B cell (primary cell): Measurements from ENCODE around the gene ESR1. TPM values are rescaled to one million over a fixed set of nuclear protein-coding genes. Genes with fewer than 3 reads are reported as not detected.

Experiments
- ATAC-seq: fragments of 200-7000 bp; cut with Tn5 transposase; one replicate; pipeline ENCODE4 v1.10.0; 2021; ENCODE audit warnings: low read depth, mild to moderate bottlenecking, moderate number of reproducible peaks, moderate library complexity
- CTCF ChIA-PET: fragments of 350-600 bp; sonication (Branson Sonifier 250); formaldehyde crosslinking; loops from one replicate; lab custom pipeline; 2021; ENCODE audit warnings: antibody characterized with exemption, inconsistent platforms; lab: Charles Lee
- POLR2A ChIA-PET: fragments of 350-600 bp; sonication (Branson Sonifier 250); formaldehyde crosslinking; loops from one replicate; lab custom pipeline; 2021; ENCODE audit warnings: antibody characterized with exemption; lab: Charles Lee
- DNase-seq: peaks from one replicate; pipeline ENCODE4 v3.0.0; 2013
- H2AFZ ChIP-seq: 2 replicates; pipeline ENCODE4 v1.6.1; 2012; ENCODE audit warnings: mild to moderate bottlenecking, low read depth, low read length; ENCODE audit not compliant: insufficient read depth, poor library complexity, severe bottlenecking
- H3K27ac ChIP-seq, 2 donors: 1 replicate in 1 of 2; 2 replicates in 1 of 2; pipeline ENCODE4 v1.5.1; 2012 to 2013; ENCODE audit warnings: low read length in 2 of 2, mild to moderate bottlenecking in 2 of 2, moderate library complexity in 1 of 2
- H3K27me3 ChIP-seq, 4 experiments: fragments of 200-600 bp in 1 of 4; sonication (generic) in 1 of 4; replicated peaks in 1 of 4; 1 replicate in 2 of 4; 2 replicates in 2 of 4; pipeline versions ENCODE4 v1.6.1 to v1.7.0; 2013 to 2016; ENCODE audit warnings: low read length in 3 of 4, mild to moderate bottlenecking in 2 of 4, mixed read lengths in 1 of 4, moderate library complexity in 1 of 4; ENCODE audit not compliant: insufficient read depth in 4 of 4, control insufficient read depth in 3 of 4; ENCODE audit errors: control extremely low read depth in 1 of 4
- H3K36me3 ChIP-seq, 2 experiments: replicated peaks in 1 of 2; 1 replicate in 1 of 2; 2 replicates in 1 of 2; pipeline versions ENCODE4 v1.6.1 to v1.7.1; 2013; ENCODE audit warnings: low read length in 1 of 2; ENCODE audit not compliant: insufficient read depth in 2 of 2, control insufficient read depth in 1 of 2; ENCODE audit errors: control extremely low read depth in 1 of 2, extremely low read depth in 1 of 2
- H3K4me1 ChIP-seq, 2 donors: fragments of 200-600 bp in 1 of 2; sonication (generic) in 1 of 2; 1 replicate in 1 of 2; 2 replicates in 1 of 2; pipeline versions ENCODE4 v1.5.1 to v1.6.1; 2013 to 2017; ENCODE audit warnings: low read length in 2 of 2; ENCODE audit not compliant: control insufficient read depth in 2 of 2, insufficient read depth in 2 of 2
- H3K4me2 ChIP-seq: replicated peaks from 2 replicates; pipeline ENCODE3; 2012; ENCODE audit warnings: mild to moderate bottlenecking, low read depth, low read length; ENCODE audit not compliant: poor library complexity, severe bottlenecking
- H3K4me3 ChIP-seq, 5 experiments: fragments of 200-600 bp in 1 of 5; sonication (generic) in 1 of 5; 1 replicate in 3 of 5; 2 replicates in 2 of 5; pipeline versions ENCODE4 v1.5.1 to v1.7.0; 2011 to 2016; ENCODE audit warnings: low read length in 4 of 5, mild to moderate bottlenecking in 4 of 5, low read depth in 2 of 5, control low read depth in 1 of 5, moderate library complexity in 1 of 5; ENCODE audit not compliant: insufficient read depth in 1 of 5; ENCODE audit errors: control extremely low read depth in 1 of 5, extremely low read depth in 1 of 5
- H3K79me2 ChIP-seq: fragments of 200-600 bp; sonication (generic); one replicate; pipeline ENCODE4 v1.6.0; 2016; ENCODE audit warnings: low read length; ENCODE audit not compliant: control insufficient read depth, insufficient read depth
- H3K9ac ChIP-seq: fragments of 200-600 bp; sonication (generic); 2 replicates; pipeline ENCODE4 v1.6.1; 2017; ENCODE audit warnings: mild to moderate bottlenecking, low read length, moderate library complexity
- H3K9me3 ChIP-seq, 3 donors: one replicate each; pipeline versions ENCODE4 v1.6.1 to v1.7.1; 2013; ENCODE audit warnings: low read length in 2 of 3; ENCODE audit not compliant: control insufficient read depth in 2 of 3, insufficient read depth in 1 of 3; ENCODE audit errors: control extremely low read depth in 1 of 3
- H4K20me1 ChIP-seq: 2 replicates; pipeline ENCODE4 v1.6.0; 2012; ENCODE audit warnings: mild to moderate bottlenecking, low read length; ENCODE audit not compliant: insufficient read depth, control insufficient read depth, poor library complexity, severe bottlenecking
- H3K27ac Mint-ChIP-seq: one replicate; pipeline ENCODE4 v1.8.0; 2021; ENCODE audit warnings: mixed read lengths
- H3K27me3 Mint-ChIP-seq: one replicate; pipeline ENCODE4 v1.8.0; 2021; ENCODE audit warnings: mixed read lengths
- H3K4me1 Mint-ChIP-seq: one replicate; pipeline ENCODE4 v1.8.0; 2021; ENCODE audit warnings: mixed read lengths
- H3K4me3 Mint-ChIP-seq: one replicate; pipeline ENCODE4 v1.8.0; 2021; ENCODE audit warnings: mixed read lengths
- H3K9me3 Mint-ChIP-seq: one replicate; pipeline ENCODE4 v1.8.0; 2022; ENCODE audit warnings: mixed read lengths; ENCODE audit not compliant: insufficient read depth
- EZH2 ChIP-seq: IDR thresholded peaks from 2 replicates; pipeline ENCODE4 v1.6.1; 2012; ENCODE audit warnings: borderline replicate concordance, low read depth, mild to moderate bottlenecking, moderate library complexity, low read length; ENCODE audit not compliant: insufficient read depth, poor library complexity, severe bottlenecking
- WGBS: methylation state at CpG from one replicate; pipeline ENCODE4 v1.1.5; 2013; ENCODE audit warnings: missing lambda C conversion rate; ENCODE audit not compliant: insufficient coverage; 5-methylcytosine and 5-hydroxymethylcytosine counted together
- intact Hi-C: fragments of 100-400 bp; cut with micrococcal nuclease; formaldehyde crosslinking; loops from one replicate; pipeline ENCODE4 v1.10.0; 2022
- polyA plus RNA-seq: library from polyadenylated mRNA; depleted of rRNA; stranded (reverse); fragments of >200 nt; gene quantifications from 2 replicates; pipeline ENCODE4 v1.2.3, GENCODE V29; 2012
- total RNA-seq, 2 donors: library from RNA; stranded (reverse); fragments of 120-200 nt in 1 of 2; gene quantifications; 1 replicate in 1 of 2; 2 replicates in 1 of 2; pipeline versions ENCODE4 v1.2.3 to v1.2.4, GENCODE V29; 2013 to 2022
- TF ChIP-seq, protein P1 (sequence below): fragments of 200-600 bp; IDR thresholded peaks from one replicate; pipeline ENCODE4 v1.8.0; 2022; ENCODE audit warnings: antibody characterized with exemption, mild to moderate bottlenecking

The ESR1 gene
- total and polyA plus RNA-seq, 2 donors (not counting 1 experiment from before 2014, with no cell fraction given), result 0.46 to 5.9 TPM

DNA sequence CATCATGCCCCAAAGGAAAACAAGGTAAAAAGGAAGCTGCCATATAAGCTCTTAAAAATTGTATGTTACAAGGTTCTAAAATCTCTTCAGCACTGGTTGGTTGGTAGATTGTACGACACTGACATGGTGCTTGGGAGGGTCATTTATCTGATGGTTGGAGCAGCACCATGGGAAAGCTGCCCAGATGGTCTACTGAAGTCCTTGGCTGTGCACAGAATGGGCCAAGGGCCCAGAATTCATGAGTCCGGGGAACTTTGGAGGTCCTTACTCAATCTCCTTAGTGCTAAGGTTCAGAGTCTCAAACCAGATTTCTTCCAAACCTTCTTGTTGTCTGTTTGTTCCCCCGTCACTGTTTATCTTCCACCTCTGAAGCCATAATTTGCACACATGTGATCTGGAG lies 314.4 kb downstream of the ESR1 start:
- no peak for ATAC-seq
- no peaks in the 10 kb centered on the region for H3K4me1 ChIP-seq
- H3K4me2 ChIP-seq, result no peak overlapping the region
- H3K27ac Mint-ChIP-seq, result no peak overlapping the region
- H3K4me1 Mint-ChIP-seq, result peaks cover 10% of the 10 kb centered on the region
- no peaks in the 10 kb centered on the region for H3K79me2 ChIP-seq
- ChIA-PET CTCF (interaction anchor here (1.1 to 6.3 kb wide), 5 partner anchors 9 to 446 kb away, joined by 3 to 90 read pairs (median 6); no protein-coding TSS in a partner anchor), POLR2A (no interaction called here)
- H3K9me3 Mint-ChIP-seq, result peaks cover 5% of the 10 kb centered on the region
- 100% methylated on average over 1 of the region's 3 CpGs for WGBS
- no peak overlapping the region for H3K4me3 ChIP-seq
- no peak overlapping the region for H3K4me3 Mint-ChIP-seq
- TF ChIP-seq, protein P1, sequence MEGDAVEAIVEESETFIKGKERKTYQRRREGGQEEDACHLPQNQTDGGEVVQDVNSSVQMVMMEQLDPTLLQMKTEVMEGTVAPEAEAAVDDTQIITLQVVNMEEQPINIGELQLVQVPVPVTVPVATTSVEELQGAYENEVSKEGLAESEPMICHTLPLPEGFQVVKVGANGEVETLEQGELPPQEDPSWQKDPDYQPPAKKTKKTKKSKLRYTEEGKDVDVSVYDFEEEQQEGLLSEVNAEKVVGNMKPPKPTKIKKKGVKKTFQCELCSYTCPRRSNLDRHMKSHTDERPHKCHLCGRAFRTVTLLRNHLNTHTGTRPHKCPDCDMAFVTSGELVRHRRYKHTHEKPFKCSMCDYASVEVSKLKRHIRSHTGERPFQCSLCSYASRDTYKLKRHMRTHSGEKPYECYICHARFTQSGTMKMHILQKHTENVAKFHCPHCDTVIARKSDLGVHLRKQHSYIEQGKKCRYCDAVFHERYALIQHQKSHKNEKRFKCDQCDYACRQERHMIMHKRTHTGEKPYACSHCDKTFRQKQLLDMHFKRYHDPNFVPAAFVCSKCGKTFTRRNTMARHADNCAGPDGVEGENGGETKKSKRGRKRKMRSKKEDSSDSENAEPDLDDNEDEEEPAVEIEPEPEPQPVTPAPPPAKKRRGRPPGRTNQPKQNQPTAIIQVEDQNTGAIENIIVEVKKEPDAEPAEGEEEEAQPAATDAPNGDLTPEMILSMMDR, result no peak
- no peak for TF ChIP-seq EZH2
- no peaks in the 10 kb centered on the region for H3K9me3 ChIP-seq
- no peaks in the 10 kb centered on the region for H3K27me3 Mint-ChIP-seq
- H3K36me3 ChIP-seq, result peaks cover 0 to 61% of the 10 kb centered on the region in 2 experiments
- DNase-seq, result no peak
- no peak overlapping the region for H2AFZ ChIP-seq
- H3K27me3 ChIP-seq, result no peaks in the 10 kb centered on the region
- no peak overlapping the region for H3K27ac ChIP-seq
- H4K20me1 ChIP-seq, result no peaks in the 10 kb centered on the region
- no peak overlapping the region for H3K9ac ChIP-seq
- intact Hi-C loops, result no loop called here

DNA sequence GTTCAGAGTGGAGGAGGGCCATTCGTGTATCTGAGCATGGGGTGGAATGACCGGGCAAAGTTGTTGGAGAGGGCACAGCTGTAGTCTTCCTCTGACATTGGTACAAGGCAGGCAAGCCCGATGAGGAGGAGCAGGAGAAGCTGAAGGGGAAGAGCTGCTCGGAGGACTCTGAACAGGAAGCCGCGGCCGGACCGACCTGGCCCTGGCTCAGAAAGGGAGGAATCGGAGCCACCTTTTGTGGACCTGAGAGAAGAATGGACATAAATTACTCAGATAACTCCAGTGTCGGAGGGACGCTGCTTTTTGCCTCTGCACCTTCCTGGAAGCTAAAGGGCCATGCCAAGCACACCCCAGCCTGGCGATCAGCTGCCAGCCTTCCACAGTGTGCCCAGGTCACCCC lies 315.0 kb downstream of the ESR1 start:
- ChIA-PET POLR2A (no interaction called here), CTCF (interaction anchor here (1.1 to 6.3 kb wide), 3 partner anchors 356 to 446 kb away, joined by 6 to 90 read pairs (median 87); no protein-coding TSS in a partner anchor)
- Histone ChIP-seq H3K4me2 (no peak overlapping the region), H3K4me3 (no peak overlapping the region), H3K79me2 (no peaks in the 10 kb centered on the region), H3K36me3 (peaks cover 0 to 64% of the 10 kb centered on the region in 2 experiments), H3K9me3 (no peaks in the 10 kb centered on the region), H3K27ac (no peak overlapping the region), H2AFZ (no peak overlapping the region), H3K9ac (no peak overlapping the region), H3K4me1 (no peaks in the 10 kb centered on the region), H3K27me3 (no peaks in the 10 kb centered on the region), H4K20me1 (no peaks in the 10 kb centered on the region)
- H3K9me3 Mint-ChIP-seq, result peaks cover 5% of the 10 kb centered on the region
- WGBS, result over 99% methylated on average over 12 of the region's 12 CpGs
- no peak overlapping the region for H3K4me3 Mint-ChIP-seq
- intact Hi-C loops, result no loop called here
- H3K27me3 Mint-ChIP-seq, result no peaks in the 10 kb centered on the region
- no peak for DNase-seq
- H3K4me1 Mint-ChIP-seq, result peaks cover 9% of the 10 kb centered on the region
- TF ChIP-seq, protein P1, result no peak
- no peak for TF ChIP-seq EZH2
- H3K27ac Mint-ChIP-seq, result peak overlapping the region; percentile 4
- no peak for ATAC-seq
